HT1080 (cell line): ENCODE results near the gene CD53. TPM values are rescaled to one million over a fixed set of nuclear protein-coding genes. Genes with fewer than 3 reads are reported as not detected.
"Not testable (repeated sequence)": the region's sequence is repeated elsewhere in the genome, so short reads cannot be mapped to it uniquely, and the experiment has no call there.

Source experiments
- DNase-seq: peaks from one replicate; pipeline ENCODE4 v3.0.0-alpha.2; 2015; ENCODE audit warnings: low read depth
- polyA plus RNA-seq, 2 experiments: library from polyadenylated mRNA; depleted of rRNA; stranded (reverse); fragments of >200 nt; gene quantifications; 2 replicates each; pipeline ENCODE4 v1.2.3, GENCODE V29; 2015
- total RNA-seq: library from RNA; depleted of rRNA; stranded (reverse); fragments of >200 nt; shearing (Covaris generic); gene quantifications from 2 replicates; pipeline ENCODE4 v1.2.3, GENCODE V29; 2014; rRNA removed

CD53 gene, protein sequence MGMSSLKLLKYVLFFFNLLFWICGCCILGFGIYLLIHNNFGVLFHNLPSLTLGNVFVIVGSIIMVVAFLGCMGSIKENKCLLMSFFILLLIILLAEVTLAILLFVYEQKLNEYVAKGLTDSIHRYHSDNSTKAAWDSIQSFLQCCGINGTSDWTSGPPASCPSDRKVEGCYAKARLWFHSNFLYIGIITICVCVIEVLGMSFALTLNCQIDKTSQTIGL
- 0.32 TPM in 1 of 2 replicates, not detected in the other for total RNA-seq
- polyA plus RNA-seq (2015; cell fraction: cytosol; rRNA removed), result 0.12 TPM in 1 of 2 replicates, not detected in the other
- 0.16 and 0.26 TPM in 2 replicates for polyA plus RNA-seq (2015; cell fraction: nucleus; rRNA removed)

DNA sequence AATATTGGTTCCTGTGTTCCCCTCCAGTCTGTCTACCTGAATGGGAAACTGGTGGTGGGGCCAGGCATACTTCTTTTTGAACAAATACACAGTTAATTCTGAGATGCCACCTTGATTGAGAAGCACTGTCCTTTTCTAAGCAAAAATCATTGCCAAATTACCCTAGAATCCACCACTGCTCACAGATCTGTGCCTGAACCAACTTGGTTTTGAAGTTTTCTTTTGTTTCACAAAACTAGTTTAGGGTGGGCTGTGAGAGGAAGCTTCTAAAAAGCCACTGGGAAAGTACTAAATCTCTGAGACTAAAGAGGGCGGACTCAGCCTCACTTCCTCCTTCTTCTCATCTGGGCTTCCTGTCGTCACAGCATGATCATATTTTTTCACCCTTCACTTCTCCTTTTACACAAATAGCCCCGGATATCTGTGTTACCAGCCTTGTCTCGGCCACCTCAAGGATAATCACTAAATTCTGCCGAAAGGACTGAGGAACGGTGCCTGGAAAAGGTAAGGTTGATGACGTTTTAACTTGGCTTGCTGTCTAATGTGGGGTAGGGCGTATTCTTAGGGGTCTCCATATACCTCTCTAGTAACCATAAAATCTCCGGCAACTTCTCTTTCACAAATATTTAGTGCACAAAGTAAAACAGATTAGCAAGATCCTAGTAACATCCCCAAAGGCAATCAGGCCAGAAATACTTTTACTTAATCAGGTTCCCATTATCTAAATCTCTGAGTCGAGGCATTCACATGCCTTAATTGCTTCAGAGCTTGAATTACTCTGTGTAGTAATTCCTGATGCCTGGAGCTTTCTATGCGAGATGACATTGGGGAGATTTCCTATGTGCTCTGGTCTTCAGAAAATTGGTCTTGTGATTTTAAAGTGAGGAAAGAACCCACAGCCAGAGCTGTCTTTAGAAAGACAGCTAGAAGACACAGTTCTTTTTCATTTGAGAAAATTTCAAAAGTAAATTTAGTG, at the start of gene CD53:
Gene CD53 (plus strand): TSS at position 404 of the 976 bp plus-strand sequence. CDS start 18,261 bp downstream, outside the sequence.
- DNase-seq, result no peak

DNA sequence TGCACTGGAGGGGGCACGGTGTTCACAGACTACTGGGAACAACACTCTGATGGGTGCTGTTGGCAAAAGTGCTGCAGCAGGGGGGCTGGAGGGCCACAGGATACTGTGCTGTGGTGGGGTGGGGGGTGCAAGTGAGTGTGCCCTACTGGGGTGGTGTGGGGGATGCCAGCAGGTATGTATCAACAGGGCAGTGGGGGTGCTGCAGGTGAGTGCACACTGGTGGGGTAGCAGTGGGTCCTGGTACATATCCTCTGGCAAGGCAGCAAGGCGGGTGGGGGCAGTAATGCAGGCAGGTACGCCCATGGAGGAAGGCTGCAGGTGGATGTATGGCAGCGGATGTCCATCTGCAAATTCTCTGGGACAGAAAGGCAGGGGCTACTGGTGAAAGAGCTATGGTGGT, 48.8 kb upstream of the CD53 start:
- no peak for DNase-seq

DNA sequence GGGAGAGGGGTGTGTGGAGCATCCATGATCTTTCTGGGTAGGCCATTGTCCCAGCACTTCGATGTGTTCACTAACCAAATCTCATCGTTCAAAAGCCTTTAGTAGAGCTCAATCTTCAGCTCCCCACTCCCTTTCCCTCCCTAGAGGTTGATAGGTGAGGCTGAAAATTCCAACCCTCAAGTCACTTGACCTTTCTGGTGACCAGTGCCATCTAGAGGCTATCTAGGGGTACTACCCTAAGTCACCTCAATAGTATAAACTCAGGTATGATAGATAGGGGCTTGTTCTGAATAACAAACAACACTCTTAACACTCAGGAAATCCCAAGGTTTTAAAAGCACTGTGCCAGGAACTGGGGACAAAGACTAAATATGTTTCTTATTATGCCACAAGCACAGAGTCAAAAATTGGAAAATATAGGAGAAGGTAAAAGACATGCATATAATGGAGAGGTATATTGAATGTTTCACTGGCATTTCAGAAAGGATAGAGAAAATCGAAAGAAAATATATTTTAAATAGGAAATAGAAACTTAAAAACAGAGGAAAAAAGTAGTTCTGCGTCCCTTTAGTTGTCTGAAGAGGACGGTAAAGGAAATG, 42.9 kb upstream of the CD53 start:
- DNase-seq, result no peak

DNA sequence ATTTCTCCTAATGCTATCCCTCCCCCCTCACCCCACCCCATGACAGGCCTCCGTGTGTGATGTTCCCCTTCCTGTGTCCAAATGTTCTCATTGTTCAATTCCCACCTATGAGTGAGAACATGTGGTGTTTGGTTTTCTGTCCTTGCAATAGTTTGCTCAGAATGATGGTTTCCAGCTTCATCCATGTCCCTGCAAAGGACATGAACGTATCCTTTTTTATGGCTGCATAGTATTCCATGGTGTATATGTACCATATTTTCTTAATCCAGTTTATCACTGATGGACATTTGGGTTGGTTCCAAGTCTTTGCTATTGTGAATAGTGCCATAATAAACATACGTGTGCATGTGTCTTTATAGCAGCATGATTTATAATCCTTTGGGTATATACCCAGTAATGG, 39.2 kb upstream of the CD53 start:
- not testable (repeated sequence) for DNase-seq

DNA sequence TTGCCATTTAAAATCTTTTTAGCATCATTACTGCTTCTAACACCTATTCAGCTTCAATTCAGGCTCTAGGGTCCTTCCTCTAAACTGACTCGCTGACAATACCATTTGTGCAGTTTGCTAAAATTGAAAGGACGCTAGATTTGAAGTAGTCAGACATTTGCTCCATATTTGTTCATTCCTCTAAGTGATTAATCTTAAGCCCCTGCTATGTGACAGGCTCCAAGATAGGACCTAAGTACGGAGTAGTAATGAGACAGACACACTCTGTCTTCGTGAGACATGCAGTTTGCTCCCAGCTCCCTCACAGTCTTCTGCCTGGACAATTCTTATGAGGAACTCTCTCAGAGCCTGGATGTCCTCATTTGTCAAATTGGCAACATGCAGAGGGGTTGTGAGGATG, 26.1 kb upstream of the CD53 start:
- no peak for DNase-seq

DNA sequence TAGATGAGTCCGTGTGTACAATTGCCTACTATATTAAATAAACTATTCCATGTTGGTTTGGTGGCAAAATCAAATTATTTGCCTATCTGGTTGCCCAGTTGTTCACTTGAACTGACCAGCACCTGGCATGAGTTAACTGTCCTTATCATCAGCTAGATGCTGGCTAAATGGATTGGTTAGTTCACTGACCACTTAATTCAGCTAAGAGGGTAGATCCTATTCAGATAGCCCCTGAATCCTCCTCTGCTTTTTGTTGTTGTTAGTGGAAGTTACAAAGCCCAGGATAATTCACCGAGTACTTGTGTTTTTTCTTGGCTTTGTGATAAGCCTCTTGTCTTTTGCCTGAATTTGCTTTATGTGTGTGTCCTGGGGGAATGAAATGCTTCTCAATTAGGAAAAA, 22.8 kb upstream of the CD53 start:
- no peak for DNase-seq

DNA sequence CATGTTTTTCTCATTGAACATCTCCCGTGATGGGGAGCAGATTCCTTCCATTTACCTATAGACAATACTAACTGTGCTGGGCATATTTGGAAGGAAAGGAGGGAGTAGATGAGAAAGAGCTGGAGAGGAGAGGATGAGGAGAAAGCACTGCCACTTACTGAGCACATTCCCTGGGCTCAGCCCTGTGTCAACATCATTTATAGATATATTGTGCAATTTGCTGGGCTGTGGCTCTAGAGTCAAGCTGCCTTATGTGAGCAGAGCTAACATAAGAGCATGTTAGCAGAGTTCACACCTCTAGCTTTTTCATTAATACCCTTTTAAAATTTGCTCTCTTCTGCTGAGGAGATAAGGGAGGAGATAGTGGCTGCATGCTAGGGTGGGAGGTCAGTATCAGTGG, 22.3 kb upstream of the CD53 start:
- DNase-seq, result no peak

DNA sequence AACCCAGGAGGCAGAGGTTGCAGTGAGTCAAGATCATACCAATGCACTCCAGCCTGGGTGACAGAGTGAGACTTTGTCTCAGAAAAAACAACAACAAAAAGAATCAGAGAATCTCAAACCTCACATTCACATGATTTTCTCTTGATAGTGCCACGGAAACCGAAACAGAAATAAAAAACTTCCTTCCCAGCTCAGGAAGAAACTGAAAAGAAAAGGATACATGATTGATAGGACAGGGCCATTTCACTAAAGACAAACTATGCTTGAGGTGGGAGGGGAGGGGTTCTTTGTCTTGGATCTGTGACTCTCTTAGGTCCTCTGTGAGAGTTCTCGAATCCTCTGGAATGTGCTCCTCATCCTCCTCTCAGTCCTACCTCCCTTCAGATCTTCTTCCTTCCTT, 19.8 kb upstream of the CD53 start:
- DNase-seq, result no peak

DNA sequence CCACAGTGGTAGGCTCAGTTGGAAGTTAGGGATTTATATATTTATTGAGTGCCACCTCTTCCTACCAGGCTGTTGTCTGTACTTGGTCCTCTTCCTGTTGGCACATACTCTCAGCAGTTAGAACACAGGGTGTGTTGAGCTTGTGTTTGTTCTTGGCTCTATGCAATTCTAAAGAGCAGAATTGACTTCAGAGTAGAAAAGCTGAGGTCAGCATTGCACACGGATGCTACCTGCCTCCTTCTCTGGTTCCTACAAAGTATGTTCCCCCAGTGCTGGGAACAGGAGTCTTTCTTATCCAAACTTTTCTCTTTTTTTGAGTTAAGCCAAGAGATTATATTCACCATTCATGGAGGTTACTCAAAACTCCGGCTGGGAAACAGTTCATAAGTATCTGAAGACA, 16.5 kb upstream of the CD53 start:
- no peak for DNase-seq

DNA sequence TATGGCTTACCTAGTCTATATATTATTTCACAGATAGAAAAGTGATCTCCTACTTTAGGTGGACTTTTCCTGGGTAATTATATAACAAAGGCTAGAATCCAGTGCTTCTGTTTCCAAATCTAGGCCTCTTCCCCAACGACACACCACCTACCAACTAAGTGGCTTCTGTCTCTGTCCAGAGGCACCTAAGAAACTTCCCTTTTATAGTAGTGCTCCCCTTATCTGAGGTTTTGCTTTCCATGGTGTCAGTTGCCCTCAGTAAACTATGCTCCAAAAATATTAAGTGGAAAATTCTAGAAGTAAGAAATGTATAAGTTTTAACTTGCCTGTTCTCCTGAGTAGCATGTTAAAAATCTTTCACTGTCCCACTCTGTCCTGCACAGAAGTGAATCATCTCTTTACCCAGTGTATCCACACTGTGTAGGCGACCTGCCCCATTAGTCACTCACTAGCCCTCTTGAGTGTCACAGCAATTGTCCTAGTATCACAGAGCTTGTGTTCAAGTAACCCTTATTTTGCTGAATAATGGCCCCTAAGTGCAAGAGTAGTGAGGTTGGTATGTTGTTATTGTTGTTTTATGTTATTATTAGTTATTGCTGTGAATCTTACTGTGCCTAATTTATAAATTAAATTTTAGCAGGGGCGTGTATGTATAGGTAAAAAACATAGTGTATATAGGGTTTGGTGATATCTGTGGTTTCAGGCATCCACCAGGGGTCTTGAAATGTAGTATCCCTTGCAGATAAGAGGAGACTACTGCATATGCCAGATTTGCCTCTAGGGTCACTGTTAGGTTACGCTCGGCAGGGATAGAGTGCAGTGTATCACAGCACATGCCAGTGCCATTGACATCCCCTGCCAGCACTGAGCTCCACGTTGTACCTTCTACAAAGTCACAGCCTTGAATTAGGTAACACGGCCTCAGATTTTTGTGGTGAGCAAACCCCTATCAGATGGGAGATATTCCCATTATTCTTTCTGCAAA, 14.7 kb upstream of the CD53 start:
- no peak for DNase-seq

DNA sequence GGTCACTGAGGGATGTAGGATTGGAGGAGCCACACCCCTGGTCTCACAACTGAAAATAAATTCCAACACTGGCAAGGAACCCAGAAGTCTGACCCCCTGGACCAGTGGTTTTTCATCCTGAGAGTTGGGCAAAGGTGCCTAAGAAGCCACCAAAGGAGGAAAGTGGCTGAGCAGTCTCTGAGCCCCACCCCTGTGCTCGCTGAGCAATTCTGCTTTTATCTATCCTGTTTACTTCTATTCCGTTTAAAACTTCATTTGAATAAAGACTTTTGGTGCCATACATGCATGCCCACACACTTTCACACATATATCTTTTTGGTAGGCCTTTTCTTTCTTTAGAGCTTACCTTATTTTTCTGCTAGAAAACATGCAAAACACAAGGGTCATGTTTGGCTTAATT, 13.9 kb upstream of the CD53 start:
- DNase-seq, result no peak

DNA sequence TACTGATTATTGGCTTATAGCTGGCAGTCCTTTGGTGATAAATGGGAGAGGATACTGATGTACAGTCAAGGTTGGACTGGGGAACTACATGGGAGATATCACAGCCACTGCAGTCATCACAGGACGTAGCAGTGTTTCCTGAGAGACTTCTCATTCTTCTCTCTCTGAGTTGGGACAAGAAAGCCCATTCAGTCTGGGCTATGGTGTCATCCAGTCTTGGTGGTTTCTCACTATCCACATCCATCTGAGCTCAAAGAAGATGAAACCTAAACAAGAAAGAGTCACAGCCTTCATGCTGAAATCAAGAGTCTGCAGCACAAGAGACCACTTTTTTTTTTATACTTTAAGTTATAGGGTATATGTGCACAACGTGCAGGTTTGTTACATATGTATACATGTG, 12.8 kb upstream of the CD53 start:
- no peak for DNase-seq

DNA sequence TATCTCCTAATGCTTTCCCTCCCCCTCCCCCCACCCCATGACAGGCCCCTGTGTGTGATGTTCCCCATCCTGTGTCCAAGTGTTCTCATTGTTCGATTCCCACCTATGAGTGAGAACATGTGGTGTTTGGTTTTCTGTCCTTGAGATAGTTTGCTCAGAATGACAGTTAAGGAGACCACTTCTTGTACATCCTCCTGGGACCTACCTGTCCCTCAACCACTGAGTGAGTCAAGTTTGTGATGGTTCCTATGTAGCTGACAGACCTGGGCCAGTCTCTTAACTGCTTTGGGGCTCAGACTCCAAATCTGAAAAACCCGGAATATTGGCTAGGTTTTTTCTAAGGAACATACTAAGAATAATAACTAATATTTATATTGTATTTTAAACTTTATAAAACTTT, 12.3 kb upstream of the CD53 start:
- DNase-seq, result not testable (repeated sequence)

DNA sequence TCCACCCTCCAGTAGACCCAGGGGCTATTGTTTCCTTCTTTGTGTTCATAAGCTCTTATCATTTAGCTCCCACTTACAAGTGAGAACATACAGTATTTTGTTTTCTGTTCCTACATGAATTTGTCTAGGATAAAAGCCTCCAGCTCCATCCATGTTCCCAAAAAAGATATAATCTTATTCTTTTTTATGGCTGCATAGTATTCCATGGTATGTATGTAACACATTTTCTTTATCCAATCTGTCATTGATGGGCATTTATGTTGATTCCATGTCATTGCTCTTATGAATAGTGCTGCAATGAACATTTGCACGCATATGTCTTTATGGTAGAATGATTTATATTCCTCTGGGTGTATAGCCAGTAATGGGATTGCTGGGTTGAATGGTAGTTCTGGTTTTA, 11.0 kb upstream of the CD53 start:
- DNase-seq, result not testable (repeated sequence)

DNA sequence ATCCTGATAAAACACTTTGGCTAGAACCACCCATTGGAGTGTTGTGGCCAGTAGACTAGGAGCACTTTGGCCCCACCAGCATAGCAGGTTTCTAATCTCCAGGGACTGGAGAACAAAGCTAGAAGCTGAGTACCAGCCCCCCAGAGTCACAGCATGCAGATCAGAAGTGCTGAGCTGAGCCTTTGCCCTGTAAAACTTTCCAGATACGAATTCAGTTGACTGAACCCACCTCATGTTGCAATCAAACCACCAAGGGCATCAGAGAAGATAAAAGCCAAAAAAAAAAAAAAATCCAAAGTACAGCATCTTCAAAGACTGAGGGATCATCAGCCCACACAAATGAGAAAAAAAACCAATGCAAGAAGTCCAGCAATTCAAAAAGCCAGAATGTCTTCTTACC, 8.7 kb upstream of the CD53 start:
- no peak for DNase-seq

DNA sequence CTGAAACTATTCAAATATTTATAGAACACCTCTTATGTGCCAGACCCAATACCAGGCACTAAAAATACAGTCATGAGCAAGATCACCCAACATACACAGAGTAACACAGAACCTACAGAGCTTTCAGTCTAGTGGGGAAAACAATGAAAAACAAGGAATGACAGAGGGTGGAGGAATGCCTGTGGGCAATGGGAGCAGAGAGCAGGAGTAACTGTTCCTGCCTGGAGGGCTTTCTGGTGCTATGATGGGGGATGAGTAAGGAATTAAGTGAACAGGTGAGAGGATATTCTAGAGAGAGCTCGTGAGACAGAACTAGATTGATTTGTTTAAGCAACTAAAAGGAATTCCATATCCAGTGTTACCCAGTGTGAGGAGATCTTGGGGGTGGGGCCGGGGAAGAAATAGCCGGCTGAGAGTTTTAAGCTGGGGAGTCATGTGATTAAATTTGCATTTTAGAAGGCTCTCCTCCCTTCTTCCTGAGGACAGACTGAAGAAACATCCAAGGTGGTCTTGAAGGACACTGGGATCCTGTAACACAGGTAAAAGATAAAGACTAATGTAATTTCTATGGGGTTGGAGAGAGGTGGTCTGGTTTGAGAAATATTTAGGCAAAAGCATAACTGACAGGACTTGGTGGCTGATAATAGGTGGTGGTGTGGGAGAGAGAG, 2.1 kb upstream of the CD53 start:
- no peak for DNase-seq

DNA sequence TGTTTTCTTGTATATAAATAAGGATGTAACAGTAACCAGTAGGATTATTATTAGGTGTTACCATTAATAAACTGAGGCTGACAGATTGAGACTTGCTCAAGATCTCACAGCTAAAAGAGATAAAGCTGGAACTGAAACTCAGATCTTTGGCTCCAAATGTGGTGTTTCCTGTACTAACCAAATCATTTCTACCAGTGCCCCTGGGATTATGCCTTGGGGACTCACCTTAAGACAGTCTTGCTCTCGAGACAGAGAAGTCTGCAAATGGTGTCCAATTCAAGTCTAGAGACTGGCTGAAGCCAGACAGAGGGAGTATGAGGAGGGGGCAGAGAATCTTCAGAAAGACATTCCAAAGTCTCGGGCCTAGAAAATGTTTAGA, 593 bp upstream of the CD53 start:
- DNase-seq, result no peak

DNA sequence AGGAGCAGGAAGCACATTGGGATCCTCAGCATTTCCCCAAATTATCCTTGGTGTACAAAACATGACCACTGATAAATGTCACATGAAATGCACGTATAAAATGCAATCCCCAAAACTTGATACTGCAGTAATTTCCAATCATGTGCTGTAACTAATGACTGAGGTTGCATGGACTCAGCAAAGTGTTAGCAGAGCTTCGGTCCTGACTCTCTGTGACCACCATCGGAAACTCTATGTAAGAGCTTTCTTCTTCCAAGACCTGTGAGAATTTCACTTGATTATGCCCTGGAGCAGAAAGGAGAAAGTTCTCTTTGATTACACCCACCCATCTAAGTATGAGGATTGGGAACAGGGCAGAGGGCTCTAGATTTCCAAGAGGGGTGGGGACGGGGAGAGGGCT, 908 bp downstream of the CD53 start:
- DNase-seq, result no peak

DNA sequence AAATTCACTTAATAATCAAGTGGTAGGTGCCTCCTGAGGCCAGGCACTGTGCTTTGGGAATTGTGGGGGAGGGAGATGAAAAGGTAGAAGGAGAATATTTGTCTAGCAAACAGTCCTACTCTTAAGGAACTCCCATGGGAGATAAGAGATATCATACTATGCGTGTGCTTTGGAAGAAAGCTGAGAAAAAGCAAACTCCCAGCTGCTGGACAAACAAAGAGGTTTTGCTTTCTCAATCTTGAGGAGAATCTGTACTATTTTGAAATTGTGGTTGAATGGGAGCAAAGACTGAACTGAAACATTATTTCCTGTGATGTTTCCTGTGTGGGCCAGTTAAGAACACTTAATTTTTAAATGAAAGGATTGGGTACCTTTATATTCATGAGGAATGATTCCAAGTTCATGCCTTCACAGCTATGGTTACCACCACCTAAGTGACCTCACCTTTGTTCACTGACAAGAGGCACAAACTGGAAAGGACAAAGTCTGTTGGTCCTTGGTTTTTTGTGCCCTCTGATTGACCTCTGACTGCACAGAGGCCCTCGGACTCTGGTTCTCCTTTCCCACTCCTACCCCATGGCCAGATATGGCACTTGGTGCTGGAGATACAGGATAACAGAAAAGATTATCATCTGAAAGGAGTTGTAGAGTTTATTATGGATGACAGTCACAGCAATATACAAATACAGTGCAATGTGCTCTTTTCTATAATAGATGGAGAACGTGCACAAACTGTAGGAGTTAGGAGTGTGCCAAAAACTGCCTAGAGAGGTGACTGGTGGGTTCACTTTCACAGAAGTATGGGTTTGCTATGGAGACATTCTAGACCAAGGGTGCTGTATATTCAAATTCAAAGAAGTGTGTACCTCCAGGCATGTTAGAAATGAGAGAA, 1.6 kb downstream of the CD53 start:
- DNase-seq, result no peak
